Measurements from ENCODE around the gene MXD3.
"Not testable (repeated sequence)": the region's sequence is repeated elsewhere in the genome, so short reads cannot be mapped to it uniquely, and the experiment has no call there.

Gene MXD3

DNA sequence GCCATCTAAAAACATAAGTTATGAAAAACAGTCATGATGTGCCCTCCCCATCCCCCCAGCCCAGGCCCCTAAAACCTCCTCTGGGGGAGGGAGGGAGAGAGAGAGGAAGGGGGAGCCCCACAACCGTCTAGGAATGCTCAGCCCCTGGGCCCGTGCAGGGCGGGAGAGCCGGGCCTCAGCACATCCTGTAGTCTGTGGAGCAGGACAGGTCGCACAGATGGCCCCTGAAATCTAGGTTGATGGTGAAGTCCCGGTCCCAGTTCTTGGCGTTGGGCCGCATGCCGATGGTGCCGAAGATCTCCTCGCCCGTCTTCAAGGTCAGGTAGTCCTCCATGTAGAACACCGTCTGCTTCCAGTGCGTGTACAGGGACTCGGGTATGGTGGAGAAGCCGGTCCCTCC, 46.3 kb downstream of the MXD3 start:
- no peak for DNase-seq

GRCh38 chr5:177264178-177264577, 47.5 kb downstream of the MXD3 start:
- DNase-seq, result no peak

- no peak for DNase-seq
These were observed 50.2 kb downstream of the MXD3 start for GRCh38 chr5:177261510-177261909.

DNA sequence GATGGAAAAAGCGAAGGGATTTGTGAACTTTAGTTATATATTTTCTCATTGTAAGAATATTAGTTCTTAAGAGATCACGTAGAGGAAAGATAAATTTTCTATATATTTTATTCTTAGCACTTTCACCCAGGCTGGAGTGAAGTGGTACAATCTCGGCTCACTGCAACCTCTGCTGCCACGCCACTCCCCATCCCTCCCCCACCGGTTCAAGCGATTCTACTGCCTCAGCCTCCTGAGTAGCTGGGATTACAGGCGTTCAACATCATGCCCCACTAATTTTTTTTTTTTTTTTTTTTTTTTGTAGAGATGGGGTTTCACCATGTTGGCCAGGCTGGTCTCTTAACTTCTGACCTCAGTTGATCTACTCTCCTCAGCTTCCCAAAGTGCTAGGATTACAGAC, 50.7 kb downstream of the MXD3 start:
- no peak for DNase-seq

- DNase-seq, result not testable (repeated sequence)
These were observed 53.0 kb downstream of the MXD3 start for GRCh38 chr5:177258711-177259110.
